Panc1 (cell line): Measurements from ENCODE around the gene MAPK10. TPM values are rescaled to one million over a fixed set of nuclear protein-coding genes. Genes with fewer than 3 reads are reported as not detected.

ENCODE experiments used
- ATAC-seq: fragments of 200-7000 bp; cut with Tn5 transposase; 2 replicates; pipeline ENCODE4 v1.9.1; 2020; ENCODE audit warnings: mild to moderate bottlenecking, moderate library complexity
- BruUV-seq: library from RNA; stranded (reverse); fragments of 400-500 nt; replicated peaks from 2 replicates; lab custom pipeline; 2021; lab: Mats Ljungman, UMichigan
- CTCF ChIA-PET: fragments of 300-600 bp; sonication (Branson Sonifier 250); formaldehyde crosslinking; loops from one replicate; lab custom pipeline; 2022; ENCODE audit warnings: antibody characterized with exemption; lab: Charles Lee
- POLR2A ChIA-PET: fragments of 300-600 bp; sonication (Branson Sonifier 250); formaldehyde crosslinking; loops from one replicate; lab custom pipeline; 2022; ENCODE audit warnings: antibody characterized with exemption; lab: Charles Lee
- DNase-seq: peaks from one replicate; pipeline ENCODE4 v3.0.0-alpha.2; 2010; ENCODE audit warnings: low read depth, low spot score
- H3K27ac ChIP-seq: 2 replicates; pipeline ENCODE4 v1.5.1; 2011; ENCODE audit warnings: mild to moderate bottlenecking, low read length, inconsistent platforms
- H3K27me3 ChIP-seq: fragments of 200-500 bp; sonication (Bioruptor generic); 2 replicates; pipeline ENCODE4 v1.6.0; 2014; ENCODE audit warnings: low read length, inconsistent platforms; ENCODE audit not compliant: control insufficient read depth, insufficient read depth
- H3K36me3 ChIP-seq: fragments of 200-500 bp; sonication (Bioruptor generic); 2 replicates; pipeline ENCODE4 v1.5.1; 2014; ENCODE audit warnings: inconsistent platforms, mild to moderate bottlenecking, low read length, moderate library complexity; ENCODE audit not compliant: control insufficient read depth, insufficient read depth
- H3K4me1 ChIP-seq: 2 replicates; pipeline ENCODE4 v1.5.1; 2011; ENCODE audit warnings: inconsistent platforms, mild to moderate bottlenecking, low read length, moderate library complexity; ENCODE audit not compliant: control insufficient read depth, insufficient read depth
- H3K4me3 ChIP-seq, 2 experiments: 2 replicates each; pipeline ENCODE4 v1.5.1; 2011 to 2012; ENCODE audit warnings: low read depth in 2 of 2, low read length in 2 of 2, mild to moderate bottlenecking in 2 of 2, inconsistent platforms in 1 of 2, moderate library complexity in 1 of 2
- H3K9me3 ChIP-seq: fragments of 200-500 bp; sonication (Bioruptor generic); 2 replicates; pipeline ENCODE4 v1.5.1; 2014; ENCODE audit warnings: low read depth, mild to moderate bottlenecking, inconsistent platforms, low read length, moderate library complexity; ENCODE audit not compliant: control insufficient read depth, insufficient read depth
- POLR2AphosphoS5 ChIP-seq: IDR thresholded peaks from 2 replicates; pipeline ENCODE4 v1.6.1; 2012; ENCODE audit warnings: mild to moderate bottlenecking, low read depth, low read length, moderate library complexity
- SIN3A ChIP-seq: IDR thresholded peaks from 2 replicates; pipeline ENCODE4 v1.6.1; 2012; ENCODE audit warnings: low read depth, mild to moderate bottlenecking, low read length, moderate library complexity, borderline replicate concordance; ENCODE audit not compliant: insufficient read depth
- TCF7L2 ChIP-seq: IDR thresholded peaks from 2 replicates; pipeline ENCODE4 v1.6.1; 2011; ENCODE audit warnings: mild to moderate bottlenecking, low read depth, low read length, inconsistent platforms
- in situ Hi-C: cut with HindIII; loops from 2 replicates; pipeline ENCODE4 v1.10.0; 2016; ENCODE audit warnings: low sequenced_read_pairs, low pct_unique_long_range_greater_than_20kb
- intact Hi-C: fragments of 100-400 bp; cut with micrococcal nuclease; formaldehyde crosslinking; loops from one replicate; pipeline ENCODE4 v1.10.0; 2022; ENCODE audit not compliant: unreplicated experiment
- total RNA-seq: library from RNA; stranded (reverse); gene quantifications from one replicate; pipeline ENCODE4 v1.2.1, GENCODE V29; 2021; ENCODE audit not compliant: unreplicated experiment
- TF ChIP-seq, protein P1 (sequence below), 2 experiments: IDR thresholded peaks; 2 replicates each; pipeline ENCODE4 v1.6.1; 2011 to 2012; ENCODE audit warnings: low read depth in 2 of 2, control low read depth in 1 of 2, low read length in 1 of 2, mild to moderate bottlenecking in 1 of 2, moderate library complexity in 1 of 2; ENCODE audit not compliant: insufficient read depth in 1 of 2
- TF ChIP-seq, protein P2 (sequence below): fragments of 450-650 bp; IDR thresholded peaks from 2 replicates; pipeline ENCODE4 v1.5.1; 2017; ENCODE audit warnings: mild to moderate bottlenecking

Gene MAPK10
- total RNA-seq, 1 experiment from 2014 or later, result 0.85 TPM

DNA sequence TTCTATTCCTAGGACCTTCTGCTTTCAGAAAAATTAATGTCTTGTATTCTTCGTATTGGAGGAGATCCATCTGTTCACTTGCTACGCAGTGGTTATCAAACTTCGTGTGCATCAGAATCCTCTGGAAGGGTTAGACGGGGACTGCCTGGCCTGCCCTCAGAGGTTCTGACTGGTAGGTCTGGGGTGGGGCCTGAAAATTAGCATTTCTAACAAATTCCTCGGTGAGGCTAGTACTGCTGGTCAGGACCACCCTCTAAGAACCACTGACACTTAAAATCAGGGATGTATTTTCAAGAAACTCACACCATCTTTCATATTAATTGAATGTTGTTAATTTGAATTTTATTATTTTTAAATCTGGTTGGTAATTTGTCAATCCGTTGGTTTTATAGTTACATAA is 63.0 kb downstream of the MAPK10 start:
- Histone ChIP-seq H3K9me3 (no peaks in the 10 kb centered on the region), H3K27me3 (no peaks in the 10 kb centered on the region), H3K4me3 (no peak overlapping the region), H3K27ac (no peak overlapping the region), H3K36me3 (no peaks in the 10 kb centered on the region), H3K4me1 (no peaks in the 10 kb centered on the region)
- ChIA-PET POLR2A (no interaction called here), CTCF (no interaction called here)
- ATAC-seq (no peak), DNase-seq (no peak)
- no TSS peak for BruUV-seq
- in situ Hi-C loops, result no loop called here
- TF ChIP-seq SIN3A (no peak), POLR2AphosphoS5 (no peak), TCF7L2 (no peak)
- TF ChIP-seq, protein P1, sequence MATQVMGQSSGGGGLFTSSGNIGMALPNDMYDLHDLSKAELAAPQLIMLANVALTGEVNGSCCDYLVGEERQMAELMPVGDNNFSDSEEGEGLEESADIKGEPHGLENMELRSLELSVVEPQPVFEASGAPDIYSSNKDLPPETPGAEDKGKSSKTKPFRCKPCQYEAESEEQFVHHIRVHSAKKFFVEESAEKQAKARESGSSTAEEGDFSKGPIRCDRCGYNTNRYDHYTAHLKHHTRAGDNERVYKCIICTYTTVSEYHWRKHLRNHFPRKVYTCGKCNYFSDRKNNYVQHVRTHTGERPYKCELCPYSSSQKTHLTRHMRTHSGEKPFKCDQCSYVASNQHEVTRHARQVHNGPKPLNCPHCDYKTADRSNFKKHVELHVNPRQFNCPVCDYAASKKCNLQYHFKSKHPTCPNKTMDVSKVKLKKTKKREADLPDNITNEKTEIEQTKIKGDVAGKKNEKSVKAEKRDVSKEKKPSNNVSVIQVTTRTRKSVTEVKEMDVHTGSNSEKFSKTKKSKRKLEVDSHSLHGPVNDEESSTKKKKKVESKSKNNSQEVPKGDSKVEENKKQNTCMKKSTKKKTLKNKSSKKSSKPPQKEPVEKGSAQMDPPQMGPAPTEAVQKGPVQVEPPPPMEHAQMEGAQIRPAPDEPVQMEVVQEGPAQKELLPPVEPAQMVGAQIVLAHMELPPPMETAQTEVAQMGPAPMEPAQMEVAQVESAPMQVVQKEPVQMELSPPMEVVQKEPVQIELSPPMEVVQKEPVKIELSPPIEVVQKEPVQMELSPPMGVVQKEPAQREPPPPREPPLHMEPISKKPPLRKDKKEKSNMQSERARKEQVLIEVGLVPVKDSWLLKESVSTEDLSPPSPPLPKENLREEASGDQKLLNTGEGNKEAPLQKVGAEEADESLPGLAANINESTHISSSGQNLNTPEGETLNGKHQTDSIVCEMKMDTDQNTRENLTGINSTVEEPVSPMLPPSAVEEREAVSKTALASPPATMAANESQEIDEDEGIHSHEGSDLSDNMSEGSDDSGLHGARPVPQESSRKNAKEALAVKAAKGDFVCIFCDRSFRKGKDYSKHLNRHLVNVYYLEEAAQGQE (IDR thresholded peaks at IDR 0.05; ENCODE audit: insufficient read depth in 1 of 2, low read depth in 2 of 2, low read length in 1 of 2), result no peak
- TF ChIP-seq, protein P2, sequence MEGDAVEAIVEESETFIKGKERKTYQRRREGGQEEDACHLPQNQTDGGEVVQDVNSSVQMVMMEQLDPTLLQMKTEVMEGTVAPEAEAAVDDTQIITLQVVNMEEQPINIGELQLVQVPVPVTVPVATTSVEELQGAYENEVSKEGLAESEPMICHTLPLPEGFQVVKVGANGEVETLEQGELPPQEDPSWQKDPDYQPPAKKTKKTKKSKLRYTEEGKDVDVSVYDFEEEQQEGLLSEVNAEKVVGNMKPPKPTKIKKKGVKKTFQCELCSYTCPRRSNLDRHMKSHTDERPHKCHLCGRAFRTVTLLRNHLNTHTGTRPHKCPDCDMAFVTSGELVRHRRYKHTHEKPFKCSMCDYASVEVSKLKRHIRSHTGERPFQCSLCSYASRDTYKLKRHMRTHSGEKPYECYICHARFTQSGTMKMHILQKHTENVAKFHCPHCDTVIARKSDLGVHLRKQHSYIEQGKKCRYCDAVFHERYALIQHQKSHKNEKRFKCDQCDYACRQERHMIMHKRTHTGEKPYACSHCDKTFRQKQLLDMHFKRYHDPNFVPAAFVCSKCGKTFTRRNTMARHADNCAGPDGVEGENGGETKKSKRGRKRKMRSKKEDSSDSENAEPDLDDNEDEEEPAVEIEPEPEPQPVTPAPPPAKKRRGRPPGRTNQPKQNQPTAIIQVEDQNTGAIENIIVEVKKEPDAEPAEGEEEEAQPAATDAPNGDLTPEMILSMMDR, result no peak
- intact Hi-C loops, result no loop called here

DNA sequence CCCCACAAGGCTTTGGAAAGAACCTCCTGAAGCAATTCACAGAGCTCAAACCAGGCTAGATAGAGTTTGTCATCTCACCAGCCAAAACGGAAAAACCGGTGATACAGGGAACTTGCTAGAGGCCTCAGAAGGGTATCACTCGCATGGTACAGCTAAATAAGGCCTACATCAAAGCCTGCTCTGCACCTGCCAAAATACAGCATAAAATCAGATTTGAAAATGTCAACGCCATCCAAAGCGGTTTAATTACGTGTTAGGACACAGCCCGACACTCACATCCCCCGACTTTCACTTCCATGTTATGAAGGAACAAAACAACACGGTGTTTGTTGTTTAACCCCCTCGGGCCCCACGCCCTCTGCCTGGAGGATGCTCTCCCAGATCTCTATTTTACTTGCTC is 65.0 kb downstream of the MAPK10 start:
- no peak overlapping the region for H3K4me3 ChIP-seq
- ATAC-seq (no peak), DNase-seq (no peak)
- H3K36me3 ChIP-seq, result no peaks in the 10 kb centered on the region
- intact Hi-C loops, result no loop called here
- H3K4me1 ChIP-seq, result no peaks in the 10 kb centered on the region
- H3K27me3 ChIP-seq, result no peaks in the 10 kb centered on the region
- no TSS peak for BruUV-seq
- POLR2A ChIA-PET, result no interaction called here
- no peaks in the 10 kb centered on the region for H3K9me3 ChIP-seq
- in situ Hi-C loops, result no loop called here
- H3K27ac ChIP-seq, result no peak overlapping the region
- CTCF ChIA-PET, result no interaction called here
- TF ChIP-seq POLR2AphosphoS5 (no peak), SIN3A (no peak), TCF7L2 (no peak)
- TF ChIP-seq, protein P1 (IDR thresholded peaks at IDR 0.05; ENCODE audit: insufficient read depth in 1 of 2, low read depth in 2 of 2, low read length in 1 of 2), result no peak
- TF ChIP-seq, protein P2, result no peak
